ENCODE results near the gene ETFA.

DNA sequence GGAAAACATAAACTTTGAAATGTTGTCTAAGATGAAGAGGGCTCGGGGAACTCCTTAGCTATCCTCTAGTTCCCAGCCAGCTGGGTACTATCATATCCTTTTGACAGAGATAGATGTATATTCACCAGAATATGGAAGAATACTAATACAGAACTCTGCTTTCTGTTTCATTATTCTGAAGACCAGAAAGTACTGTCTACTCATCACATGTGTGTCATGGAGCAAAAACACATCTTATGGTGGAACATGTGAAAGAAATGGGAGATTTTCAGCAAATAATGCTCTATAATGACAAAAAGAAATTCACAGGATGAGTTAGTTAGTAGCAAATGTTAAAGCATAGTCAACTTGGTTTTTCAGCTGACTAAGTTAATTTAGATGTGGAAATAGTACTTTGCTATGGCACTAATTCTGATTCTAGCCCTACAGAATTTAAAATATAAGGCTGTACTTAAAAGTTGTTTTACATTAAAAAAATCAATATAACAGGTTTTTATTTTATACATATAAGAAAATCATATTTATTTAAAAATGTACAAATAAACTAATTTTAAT is 41.8 kb upstream of the ETFA start:
- TF ChIP-seq KDM1A (IDR thresholded peaks at IDR 0.05; ENCODE audit: borderline replicate concordance) (no peak), HDAC2 (IDR thresholded peaks at IDR 0.05) (no peak)
- TF ChIP-seq, protein P1, sequence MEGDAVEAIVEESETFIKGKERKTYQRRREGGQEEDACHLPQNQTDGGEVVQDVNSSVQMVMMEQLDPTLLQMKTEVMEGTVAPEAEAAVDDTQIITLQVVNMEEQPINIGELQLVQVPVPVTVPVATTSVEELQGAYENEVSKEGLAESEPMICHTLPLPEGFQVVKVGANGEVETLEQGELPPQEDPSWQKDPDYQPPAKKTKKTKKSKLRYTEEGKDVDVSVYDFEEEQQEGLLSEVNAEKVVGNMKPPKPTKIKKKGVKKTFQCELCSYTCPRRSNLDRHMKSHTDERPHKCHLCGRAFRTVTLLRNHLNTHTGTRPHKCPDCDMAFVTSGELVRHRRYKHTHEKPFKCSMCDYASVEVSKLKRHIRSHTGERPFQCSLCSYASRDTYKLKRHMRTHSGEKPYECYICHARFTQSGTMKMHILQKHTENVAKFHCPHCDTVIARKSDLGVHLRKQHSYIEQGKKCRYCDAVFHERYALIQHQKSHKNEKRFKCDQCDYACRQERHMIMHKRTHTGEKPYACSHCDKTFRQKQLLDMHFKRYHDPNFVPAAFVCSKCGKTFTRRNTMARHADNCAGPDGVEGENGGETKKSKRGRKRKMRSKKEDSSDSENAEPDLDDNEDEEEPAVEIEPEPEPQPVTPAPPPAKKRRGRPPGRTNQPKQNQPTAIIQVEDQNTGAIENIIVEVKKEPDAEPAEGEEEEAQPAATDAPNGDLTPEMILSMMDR (IDR thresholded peaks at IDR 0.05 in 2 of 3, conservative IDR thresholded peaks at IDR 0.05 in 1 of 3; ENCODE audit: control insufficient read depth in 2 of 3, extremely low read depth in 1 of 3, insufficient read depth in 1 of 3, low read depth in 3 of 3, low read length in 3 of 3): no peak
- TF ChIP-seq, protein P2, sequence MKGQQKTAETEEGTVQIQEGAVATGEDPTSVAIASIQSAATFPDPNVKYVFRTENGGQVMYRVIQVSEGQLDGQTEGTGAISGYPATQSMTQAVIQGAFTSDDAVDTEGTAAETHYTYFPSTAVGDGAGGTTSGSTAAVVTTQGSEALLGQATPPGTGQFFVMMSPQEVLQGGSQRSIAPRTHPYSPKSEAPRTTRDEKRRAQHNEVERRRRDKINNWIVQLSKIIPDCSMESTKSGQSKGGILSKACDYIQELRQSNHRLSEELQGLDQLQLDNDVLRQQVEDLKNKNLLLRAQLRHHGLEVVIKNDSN (IDR thresholded peaks at IDR 0.05; ENCODE audit: borderline replicate concordance, extremely low read length, insufficient read depth, low read depth, low read length): no peak
- TF ChIP-seq, protein P3, sequence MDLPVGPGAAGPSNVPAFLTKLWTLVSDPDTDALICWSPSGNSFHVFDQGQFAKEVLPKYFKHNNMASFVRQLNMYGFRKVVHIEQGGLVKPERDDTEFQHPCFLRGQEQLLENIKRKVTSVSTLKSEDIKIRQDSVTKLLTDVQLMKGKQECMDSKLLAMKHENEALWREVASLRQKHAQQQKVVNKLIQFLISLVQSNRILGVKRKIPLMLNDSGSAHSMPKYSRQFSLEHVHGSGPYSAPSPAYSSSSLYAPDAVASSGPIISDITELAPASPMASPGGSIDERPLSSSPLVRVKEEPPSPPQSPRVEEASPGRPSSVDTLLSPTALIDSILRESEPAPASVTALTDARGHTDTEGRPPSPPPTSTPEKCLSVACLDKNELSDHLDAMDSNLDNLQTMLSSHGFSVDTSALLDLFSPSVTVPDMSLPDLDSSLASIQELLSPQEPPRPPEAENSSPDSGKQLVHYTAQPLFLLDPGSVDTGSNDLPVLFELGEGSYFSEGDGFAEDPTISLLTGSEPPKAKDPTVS (IDR thresholded peaks at IDR 0.05; ENCODE audit: low read depth, low read length): no peak
- TF ChIP-seq, protein P4, sequence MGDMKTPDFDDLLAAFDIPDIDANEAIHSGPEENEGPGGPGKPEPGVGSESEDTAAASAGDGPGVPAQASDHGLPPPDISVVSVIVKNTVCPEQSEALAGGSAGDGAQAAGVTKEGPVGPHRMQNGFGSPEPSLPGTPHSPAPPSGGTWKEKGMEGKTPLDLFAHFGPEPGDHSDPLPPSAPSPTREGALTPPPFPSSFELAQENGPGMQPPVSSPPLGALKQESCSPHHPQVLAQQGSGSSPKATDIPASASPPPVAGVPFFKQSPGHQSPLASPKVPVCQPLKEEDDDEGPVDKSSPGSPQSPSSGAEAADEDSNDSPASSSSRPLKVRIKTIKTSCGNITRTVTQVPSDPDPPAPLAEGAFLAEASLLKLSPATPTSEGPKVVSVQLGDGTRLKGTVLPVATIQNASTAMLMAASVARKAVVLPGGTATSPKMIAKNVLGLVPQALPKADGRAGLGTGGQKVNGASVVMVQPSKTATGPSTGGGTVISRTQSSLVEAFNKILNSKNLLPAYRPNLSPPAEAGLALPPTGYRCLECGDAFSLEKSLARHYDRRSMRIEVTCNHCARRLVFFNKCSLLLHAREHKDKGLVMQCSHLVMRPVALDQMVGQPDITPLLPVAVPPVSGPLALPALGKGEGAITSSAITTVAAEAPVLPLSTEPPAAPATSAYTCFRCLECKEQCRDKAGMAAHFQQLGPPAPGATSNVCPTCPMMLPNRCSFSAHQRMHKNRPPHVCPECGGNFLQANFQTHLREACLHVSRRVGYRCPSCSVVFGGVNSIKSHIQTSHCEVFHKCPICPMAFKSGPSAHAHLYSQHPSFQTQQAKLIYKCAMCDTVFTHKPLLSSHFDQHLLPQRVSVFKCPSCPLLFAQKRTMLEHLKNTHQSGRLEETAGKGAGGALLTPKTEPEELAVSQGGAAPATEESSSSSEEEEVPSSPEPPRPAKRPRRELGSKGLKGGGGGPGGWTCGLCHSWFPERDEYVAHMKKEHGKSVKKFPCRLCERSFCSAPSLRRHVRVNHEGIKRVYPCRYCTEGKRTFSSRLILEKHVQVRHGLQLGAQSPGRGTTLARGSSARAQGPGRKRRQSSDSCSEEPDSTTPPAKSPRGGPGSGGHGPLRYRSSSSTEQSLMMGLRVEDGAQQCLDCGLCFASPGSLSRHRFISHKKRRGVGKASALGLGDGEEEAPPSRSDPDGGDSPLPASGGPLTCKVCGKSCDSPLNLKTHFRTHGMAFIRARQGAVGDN (IDR thresholded peaks at IDR 0.05): no peak

Data from GM12878 (cell line).